Measurements from ENCODE around the gene MAP2K3.
A peak's percentile ranks its signal among the peaks of the same experiment; 100 is the strongest.

Gene MAP2K3

DNA sequence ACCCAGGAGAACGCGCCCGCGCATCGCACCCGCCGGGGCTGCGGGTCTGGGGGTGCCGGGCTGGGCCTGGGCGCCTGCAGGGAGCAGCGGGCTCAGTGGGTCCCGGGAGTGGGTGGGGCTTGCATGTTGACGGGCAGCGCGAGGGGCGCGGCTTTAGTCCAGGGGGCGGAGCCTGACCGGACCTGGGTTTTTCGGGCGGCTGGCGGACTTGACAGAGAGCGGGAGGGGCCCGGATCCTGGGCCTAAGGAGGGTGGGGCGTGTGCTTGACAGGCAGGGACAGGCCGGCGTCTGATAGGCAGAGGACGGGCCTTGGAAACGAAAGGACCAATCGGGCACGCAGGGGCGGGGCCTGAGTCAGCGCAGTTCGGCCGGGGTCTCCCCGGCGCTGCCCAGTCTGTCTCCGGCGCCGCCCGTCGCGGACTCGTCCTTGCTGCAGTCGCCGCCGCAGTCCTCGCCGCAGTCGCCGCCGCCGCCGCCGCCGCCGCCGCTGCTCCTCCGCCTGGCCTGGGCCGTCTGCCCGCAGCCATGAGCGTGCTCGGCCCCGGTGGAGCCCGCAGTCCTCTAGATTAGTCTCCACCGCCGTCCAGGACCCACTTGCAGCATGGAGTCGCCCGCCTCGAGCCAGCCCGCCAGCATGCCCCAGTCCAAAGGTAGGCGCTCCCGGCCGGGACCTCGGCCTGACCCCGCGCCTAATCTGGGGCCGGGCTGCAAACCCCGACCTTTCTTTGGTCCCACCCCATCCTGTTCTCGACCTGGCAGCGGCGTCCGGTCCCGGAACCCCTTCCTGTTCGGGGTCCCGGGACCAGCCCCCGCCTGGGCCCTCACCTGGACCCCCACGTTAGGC is at the start of gene MAP2K3:
TSS of gene MAP2K3 (plus strand) at position 393 of the 845 bp plus-strand sequence. CDS start at position 603, 210 bp downstream.
- DNase-seq (ENCODE audit: extremely low spot score, insufficient read length, low read depth) = peak; percentile 88
- peak; percentile 99 for FAIRE-seq

DNA sequence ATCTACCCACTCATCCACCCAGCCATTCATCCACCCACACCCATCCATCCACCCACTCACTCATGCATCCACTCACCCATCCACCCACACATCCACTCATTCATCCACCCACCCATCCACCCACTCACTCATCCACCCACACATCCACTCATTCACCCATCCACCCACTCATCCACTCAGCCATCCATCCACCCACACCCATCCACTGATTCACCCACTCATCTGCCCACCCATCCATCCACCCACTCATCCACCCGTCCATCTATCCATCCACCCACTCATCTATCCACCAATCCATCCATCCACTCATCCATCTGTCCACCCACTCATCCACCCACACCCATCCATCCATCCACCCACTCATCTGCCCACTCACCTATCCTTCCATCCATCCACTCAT is 48.6 kb upstream of the MAP2K3 start:
- FAIRE-seq = no peak

DNA sequence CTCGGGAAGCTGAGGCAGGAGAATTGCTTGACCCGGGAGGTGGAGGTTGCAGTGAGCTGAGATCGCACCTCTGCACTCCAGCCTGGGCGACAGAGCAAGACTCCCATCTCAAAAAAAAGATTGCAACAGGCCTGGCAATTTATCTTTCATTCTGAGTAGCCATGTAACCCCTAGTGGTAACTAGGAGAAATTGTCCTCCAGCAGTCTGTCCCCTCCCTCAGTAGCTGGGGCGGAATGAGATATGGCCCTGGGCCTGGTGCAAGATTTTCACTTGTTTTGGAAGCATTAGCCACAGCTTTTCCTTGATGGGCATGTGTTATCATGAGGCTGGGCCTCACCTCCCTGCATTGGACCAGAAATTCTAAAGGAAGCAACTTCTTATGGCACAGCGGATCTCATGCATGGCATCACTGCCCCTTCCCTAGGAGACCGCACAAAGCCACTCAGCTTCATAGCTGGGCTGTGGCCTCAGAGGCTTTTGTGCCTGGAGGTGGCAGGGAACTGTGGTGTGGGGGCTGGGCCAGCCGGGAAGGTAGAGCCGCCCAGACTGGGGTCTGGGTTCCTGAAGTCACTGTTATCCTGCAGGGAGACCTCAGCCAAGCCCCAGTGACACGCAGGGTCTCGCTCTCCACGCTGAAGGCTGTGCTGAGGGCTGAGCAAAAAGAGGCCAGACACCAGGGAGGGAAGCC is 44.7 kb upstream of the MAP2K3 start:
- DNase-seq (ENCODE audit: extremely low spot score, insufficient read length, low read depth) (no peak), FAIRE-seq (no peak)

More for the DNA sequence above, 48.6 kb upstream of the MAP2K3 start:
- no peak for DNase-seq (ENCODE audit: extremely low spot score, insufficient read length, low read depth)

DNA sequence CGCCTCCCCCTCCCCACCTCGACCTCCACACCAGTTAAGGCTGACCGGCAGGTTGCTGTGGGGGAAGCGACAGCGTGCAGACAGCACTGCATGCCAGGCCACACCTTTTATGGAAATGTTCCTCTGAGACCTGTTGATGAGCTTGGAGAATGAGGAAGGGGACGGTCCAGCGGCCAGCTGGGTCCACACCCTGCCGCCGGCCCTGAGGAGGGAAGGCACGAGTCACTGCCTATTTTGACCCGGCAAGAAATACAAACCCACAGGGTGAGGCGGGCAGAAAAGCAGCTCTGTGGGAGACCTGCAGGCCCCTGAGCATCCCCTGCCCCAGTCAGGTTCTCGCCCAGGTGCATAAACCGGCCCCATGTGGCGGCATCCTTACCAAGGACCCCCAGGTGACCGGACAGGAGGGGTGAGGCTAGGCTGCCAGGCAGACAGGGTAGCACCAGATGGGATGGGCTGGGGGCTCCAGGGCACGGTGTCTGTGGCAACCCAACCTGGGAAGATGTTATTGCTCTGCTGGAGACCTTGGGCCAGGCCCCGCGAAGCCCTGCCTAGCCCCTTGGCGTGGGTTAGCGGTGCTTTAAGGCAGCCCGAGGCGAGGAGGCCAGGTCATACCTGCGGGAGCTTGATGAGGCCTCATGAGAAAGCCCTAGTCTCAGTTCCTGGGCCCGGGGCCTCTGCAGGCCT is 44.0 kb upstream of the MAP2K3 start:
- no peak for FAIRE-seq

DNA sequence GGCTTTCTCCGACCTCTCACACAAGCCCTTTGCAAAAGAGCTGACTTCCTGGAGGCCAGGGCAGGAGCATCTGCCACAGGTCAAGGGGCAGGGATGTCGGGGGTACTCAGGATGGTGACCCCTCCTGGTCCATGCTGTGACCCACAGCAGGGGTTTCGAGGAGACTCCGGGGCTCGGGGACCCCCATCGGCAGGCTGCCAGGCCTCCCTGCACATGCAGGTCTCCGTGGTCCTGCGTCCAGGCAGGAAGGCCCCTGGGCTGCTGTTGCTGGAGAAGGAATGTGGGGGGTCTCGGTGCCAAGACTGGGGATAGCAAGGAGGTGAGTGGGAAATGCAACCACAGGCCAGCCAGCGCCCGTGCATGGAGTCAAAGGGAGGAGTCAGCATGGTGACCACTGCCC is 42.9 kb upstream of the MAP2K3 start:
- FAIRE-seq = no peak
- no peak for DNase-seq (ENCODE audit: extremely low spot score, insufficient read length, low read depth)

More for the DNA sequence above, 44.0 kb upstream of the MAP2K3 start:
- no peak for DNase-seq (ENCODE audit: extremely low spot score, insufficient read length, low read depth)

DNA sequence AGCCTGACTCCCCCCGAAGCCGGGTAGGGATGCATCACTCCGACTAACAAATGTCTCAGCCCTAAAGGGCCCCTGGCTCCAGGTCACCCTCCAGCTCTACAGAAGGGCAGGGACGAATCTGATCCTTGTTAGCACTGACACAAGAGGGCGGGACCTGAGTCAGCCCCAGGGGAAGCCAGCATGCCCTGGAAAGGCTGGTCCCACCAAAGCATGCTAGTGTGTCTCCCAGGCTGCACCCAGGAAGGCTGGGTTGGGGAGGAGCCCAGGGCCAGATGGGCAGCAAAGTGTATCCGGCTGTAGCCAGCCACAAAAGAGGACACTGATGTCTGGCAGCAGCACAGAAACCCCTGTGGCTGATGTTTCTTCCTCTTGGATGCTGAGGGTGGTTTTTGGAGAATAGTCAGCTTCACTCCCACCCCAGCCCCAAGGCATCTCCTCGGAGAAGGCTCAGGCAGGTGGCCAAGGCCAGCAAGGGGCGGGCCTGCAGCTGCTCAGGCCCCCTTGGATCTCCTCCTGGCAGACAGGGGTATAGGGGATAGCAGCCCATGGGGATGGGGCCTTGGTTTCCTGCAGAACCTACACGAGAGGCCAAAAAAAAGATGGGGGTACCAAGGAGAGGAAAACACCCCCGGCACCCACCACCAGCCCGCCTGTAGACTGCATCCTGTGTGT is 42.3 kb upstream of the MAP2K3 start:
- no peak for FAIRE-seq
- no peak for DNase-seq (ENCODE audit: extremely low spot score, insufficient read length, low read depth)

DNA sequence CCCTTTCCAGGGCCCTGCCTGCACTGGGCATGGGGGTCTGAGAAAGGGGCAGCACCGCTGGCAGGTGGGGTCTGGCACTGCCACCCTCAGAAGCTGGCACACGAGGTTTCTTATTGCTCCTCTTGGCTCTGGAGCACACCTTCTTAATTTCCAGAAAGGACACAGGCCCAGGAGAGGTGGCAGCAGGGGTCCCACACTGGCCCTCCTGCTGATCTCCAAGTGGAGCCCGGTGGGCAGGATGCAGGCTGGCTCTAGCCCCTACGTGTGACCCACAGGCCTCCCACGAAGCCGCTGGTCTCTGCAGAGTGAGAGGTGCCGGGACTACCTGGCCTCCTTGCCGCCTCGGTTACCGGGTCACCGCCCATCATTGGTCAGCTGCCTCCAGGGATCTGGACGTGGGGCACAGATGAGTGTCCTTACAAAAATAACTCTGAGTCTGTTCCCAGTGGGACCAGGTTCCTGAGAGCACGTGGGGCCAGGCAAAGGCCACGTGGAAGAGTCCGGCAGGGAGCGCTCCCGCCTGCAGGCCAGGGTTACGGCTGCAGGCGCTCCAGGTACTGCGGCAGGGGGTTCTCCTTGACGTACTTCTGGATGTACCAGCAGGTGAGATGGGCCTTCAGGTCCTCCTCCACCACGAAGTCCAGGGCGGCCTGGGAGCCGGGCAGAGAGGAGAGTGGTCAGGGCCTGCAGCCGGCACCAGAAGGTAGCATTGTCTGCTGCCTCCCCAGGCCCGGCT is 41.6 kb upstream of the MAP2K3 start:
- DNase-seq (ENCODE audit: extremely low spot score, insufficient read length, low read depth) (no peak), FAIRE-seq (no peak)

DNA sequence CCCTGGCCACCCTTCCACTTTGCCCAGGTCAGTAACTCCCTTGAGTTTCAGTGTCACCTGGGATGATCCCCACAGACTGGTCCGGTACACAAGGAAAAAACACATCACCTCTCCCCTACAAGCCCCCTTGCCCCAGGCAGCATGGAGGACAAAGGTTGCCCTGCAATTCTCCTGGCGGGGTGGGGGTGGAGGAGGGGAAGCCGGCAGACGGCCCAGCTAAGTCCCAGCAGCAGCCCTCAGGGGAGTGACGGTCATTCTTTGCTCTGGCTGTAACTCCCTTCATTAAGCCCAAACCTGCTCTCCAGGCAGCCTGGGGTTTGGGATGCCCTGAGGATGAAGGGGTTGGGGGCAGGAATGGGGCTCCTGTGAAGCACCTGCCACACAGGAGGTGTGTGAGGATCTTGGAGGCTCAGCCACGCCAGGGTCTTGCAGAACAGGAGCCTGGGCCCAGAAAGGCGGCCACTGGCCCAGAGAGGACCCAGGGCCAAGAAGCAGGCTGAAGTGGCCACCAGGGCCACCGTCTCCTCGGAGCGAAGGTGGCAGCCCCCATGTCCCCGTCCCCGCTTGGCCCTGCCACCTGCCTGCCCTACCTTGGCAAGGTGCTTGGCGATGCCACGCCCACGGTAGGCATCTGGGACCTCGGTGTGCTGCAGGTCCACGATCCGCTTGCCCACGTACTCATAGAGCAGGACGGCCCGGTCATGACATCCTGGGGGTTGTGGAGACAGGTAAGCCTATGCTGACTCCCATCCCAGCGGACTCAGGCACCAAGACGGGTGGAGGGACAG is 40.8 kb upstream of the MAP2K3 start:
- no peak for DNase-seq (ENCODE audit: extremely low spot score, insufficient read length, low read depth)
- no peak for FAIRE-seq

DNA sequence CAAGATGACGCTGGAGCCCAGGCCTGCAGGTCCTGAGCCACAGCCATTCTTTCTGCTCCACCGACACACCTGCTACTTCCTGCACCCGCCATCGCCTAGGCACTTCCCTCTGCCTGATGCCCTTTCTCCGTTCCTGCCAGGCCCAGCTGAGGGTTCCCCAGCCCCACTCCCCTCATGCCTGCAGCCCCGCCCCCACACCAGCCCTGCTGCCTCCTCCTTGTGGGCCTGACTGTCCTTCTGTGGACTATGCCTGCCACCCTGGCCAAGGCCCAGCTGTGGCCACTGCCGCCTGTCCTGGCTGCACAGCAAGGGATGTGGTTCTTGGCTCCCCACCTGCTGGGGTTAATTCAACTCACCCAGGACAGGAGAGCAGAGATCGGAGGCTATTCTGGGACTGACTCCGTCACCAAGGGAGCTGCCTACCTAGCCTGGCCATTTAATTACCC is 38.8 kb upstream of the MAP2K3 start:
- FAIRE-seq = no peak
- DNase-seq (ENCODE audit: extremely low spot score, insufficient read length, low read depth) = no peak

DNA sequence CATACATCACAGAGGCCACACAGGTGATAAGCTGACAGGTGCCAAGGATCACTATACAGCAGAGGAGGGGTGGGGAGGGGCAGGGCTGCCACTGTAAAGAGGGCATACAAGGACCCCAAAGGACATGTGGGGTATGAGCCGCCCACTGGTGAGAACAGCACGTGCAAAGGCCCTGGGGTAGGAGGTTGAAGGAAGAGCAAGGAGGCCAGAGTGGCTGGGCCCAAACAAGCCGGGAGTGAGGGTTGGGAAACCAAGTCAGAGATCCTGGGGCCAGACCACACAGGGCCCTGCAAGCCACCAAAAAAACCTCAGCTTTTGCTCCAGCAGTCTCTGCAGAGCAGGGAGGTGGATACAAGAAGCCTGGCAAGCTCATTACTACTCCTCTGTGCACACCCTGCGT is 37.8 kb upstream of the MAP2K3 start:
- DNase-seq (ENCODE audit: extremely low spot score, insufficient read length, low read depth) = no peak
- no peak for FAIRE-seq

DNA sequence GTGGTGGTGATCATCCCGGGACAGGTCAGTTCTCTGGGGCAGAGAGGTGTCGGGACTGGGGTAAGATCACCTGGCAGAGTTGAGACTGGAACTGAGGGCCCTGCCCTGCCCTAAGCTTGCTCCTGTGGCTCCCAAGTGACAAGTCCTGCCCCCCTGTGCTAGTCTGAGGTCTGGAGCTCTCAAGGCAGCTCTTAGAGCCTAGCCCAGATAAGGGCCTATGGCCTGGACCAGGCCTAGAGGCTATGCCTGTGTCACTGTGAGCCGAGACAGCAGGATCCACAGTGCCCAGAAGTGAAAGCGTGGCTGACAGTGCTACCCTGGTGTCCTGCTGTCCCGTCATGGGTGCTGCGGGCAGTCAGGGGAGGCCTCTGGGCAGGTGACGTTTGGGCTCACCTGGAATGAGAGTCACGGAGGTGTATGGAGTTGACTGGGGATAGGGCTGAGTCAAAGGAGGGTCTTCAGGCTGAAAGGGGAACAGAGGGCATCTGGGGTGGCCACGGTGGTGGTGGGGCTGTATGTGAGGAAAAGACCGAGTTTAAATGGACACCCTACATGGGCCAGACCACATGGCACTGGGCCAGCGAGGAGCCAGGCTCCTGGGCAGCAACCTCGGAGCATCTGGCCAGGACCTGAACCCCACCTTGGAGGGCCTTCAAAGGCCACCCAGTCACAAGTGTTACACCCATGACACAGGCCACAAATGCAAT is 36.8 kb upstream of the MAP2K3 start:
- DNase-seq (ENCODE audit: extremely low spot score, insufficient read length, low read depth) (no peak), FAIRE-seq (no peak)

DNA sequence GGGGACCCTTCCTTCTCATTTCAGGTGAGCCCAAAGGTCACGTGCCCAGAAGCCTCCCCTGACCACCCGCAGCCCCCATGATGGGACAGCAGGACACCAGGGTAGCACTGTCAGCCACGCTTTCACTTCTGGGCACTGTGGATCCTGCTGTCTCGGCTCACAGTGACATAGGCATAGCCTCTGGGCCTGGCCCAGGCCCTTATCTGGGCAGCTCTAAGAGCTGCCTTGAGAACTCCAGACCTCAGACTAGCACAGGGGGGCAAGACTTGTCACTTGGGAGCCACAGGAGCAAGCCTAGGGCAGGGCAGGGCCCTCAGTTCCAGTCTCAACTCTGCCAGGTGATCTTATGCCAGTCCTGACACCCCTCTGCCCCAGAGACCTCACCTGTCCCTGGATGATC is 36.0 kb upstream of the MAP2K3 start:
- FAIRE-seq (no peak), DNase-seq (ENCODE audit: extremely low spot score, insufficient read length, low read depth) (no peak)

DNA sequence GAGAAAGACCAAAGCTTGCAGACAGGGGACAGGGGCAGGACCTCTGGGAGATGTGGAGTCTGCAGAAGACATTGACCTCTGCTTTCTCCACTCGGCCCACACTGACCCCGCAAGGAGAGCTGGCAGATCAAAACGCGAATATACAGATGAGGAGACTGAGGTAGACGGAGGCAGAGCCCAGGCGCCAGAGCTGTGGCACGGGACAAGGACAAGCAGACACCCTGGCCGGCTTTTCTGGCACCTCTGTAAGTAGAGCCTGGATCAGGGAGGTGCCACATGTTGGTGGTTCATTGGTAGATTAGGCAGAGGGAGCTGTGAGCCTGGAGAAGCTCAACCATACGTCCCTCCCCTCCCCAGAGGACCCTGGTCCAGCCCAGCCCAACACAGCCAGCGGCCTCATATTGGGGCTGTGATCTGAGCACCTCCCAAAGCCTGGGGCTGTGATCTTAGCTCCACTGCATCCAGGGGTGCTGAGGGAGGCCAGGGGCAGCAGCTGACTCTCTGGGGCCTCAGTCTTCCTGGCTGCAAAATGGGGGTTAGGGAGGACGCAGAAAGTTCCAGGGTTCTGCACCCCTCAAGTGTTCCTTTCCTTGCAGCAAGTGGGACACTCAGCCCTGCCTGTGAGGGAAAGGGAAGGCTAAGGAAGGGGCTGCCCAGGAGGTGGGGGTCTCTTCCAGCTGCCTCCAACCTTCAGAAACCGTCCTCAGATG is 35.3 kb upstream of the MAP2K3 start:
- FAIRE-seq (no peak), DNase-seq (ENCODE audit: extremely low spot score, insufficient read length, low read depth) (no peak)

DNA sequence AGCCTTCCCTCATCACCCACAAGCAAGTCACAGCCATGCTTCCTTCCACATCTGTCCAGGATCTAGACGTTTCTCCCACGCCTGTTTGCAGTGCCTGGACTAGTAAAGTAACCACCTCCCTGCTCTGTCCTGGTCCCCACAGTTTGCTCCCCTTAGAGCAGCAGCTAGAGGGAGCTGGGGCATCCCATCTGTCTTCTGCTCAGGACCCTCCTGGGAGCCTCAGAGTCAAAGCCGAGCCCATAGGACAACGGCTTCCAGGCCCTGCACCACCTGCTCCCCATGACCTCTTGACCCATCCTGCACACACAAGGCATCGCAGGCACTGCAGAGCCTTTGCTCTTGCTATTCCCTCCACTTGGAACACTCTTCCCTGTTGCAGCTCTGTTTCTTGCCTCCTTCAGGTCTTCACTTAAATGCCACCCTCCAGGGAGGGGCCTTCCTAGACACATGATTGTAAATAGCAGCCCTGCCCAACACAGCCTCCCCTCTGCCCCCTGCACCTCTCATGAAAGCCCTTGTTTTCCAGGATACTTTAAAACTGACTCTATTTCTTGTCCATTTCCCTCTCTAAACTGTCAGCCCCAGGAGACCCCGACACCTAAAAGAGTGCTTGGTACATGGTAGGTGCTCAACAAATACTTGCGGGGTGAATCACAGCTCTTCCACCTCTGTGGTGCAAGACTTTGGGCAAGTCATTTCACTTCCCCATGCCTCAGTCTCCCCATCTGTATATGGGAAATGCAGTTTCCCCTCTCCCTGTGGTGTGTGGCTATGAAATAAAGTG is 34.4 kb upstream of the MAP2K3 start:
- no peak for FAIRE-seq
- no peak for DNase-seq (ENCODE audit: extremely low spot score, insufficient read length, low read depth)

DNA sequence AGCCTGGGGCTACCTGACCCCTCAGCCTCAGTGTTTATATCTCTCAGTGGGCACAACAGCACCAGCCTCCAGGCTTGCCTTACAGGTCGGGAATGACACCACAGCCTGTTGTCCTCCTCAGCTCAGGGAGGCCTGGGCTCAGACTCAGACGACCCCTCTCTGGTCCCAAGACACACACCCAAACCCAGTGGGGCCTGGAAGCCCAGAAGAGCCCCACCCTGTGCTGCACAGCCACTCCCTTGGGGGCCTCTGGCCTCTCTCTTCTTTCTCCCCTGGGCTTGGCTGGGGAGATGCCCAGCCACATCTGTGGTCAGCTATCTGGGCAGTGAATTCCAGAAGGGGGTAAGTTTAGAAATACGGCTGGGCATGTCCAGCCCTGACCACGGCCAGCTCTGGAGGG is 33.7 kb upstream of the MAP2K3 start:
- no peak for FAIRE-seq
- DNase-seq (ENCODE audit: extremely low spot score, insufficient read length, low read depth) = no peak

DNA sequence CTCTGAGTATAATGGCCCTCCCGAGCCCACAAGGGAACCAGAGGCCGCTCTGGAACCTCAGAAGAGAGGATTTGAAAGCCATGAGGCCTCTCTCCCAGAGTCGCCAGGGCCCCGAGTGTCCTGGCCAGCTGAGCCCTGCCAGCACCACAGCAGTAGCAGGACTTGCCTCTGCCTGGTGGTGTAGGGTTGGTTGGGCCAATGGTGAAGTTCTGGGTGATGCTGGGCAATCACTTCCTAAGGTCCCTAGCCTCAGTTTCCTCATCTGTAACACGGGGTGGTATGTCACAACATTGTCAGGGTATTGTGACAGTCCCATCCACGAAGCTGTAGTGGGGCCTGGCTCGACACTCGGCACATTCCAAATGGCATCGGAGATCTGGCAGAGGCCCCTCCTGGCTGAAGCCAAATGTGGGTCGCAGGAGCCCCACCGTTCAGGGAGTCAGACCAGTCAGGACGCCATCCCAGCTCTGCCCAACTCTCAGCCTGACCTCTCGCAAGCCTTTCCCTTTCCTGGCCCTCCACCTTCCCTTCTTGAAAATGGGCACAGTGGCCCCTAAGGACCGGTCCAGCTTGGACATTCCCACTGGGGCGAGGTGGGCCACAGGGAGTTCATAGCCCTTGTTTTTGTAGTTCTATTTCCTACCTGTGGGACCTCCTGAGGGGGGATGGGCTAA is 33.0 kb upstream of the MAP2K3 start:
- no peak for FAIRE-seq
- DNase-seq (ENCODE audit: extremely low spot score, insufficient read length, low read depth) = no peak

Measured in GM18507 (cell line).